GM19372 (cell line): ENCODE data around the gene SLC2A3.
A peak's percentile ranks its signal among the peaks of the same experiment; 100 is the strongest.
"Not testable (repeated sequence)": the region's sequence is repeated elsewhere in the genome, so short reads cannot be mapped to it uniquely, and the experiment has no call there.

Experiments
- ATAC-seq: cut with Tn5 transposase; IDR thresholded peaks from one replicate; pipeline ENCODE4 v1.9.1; 2021; ENCODE audit warnings: mild to moderate bottlenecking, low read depth, moderate library complexity; ENCODE audit not compliant: unreplicated experiment

SLC2A3 gene

DNA sequence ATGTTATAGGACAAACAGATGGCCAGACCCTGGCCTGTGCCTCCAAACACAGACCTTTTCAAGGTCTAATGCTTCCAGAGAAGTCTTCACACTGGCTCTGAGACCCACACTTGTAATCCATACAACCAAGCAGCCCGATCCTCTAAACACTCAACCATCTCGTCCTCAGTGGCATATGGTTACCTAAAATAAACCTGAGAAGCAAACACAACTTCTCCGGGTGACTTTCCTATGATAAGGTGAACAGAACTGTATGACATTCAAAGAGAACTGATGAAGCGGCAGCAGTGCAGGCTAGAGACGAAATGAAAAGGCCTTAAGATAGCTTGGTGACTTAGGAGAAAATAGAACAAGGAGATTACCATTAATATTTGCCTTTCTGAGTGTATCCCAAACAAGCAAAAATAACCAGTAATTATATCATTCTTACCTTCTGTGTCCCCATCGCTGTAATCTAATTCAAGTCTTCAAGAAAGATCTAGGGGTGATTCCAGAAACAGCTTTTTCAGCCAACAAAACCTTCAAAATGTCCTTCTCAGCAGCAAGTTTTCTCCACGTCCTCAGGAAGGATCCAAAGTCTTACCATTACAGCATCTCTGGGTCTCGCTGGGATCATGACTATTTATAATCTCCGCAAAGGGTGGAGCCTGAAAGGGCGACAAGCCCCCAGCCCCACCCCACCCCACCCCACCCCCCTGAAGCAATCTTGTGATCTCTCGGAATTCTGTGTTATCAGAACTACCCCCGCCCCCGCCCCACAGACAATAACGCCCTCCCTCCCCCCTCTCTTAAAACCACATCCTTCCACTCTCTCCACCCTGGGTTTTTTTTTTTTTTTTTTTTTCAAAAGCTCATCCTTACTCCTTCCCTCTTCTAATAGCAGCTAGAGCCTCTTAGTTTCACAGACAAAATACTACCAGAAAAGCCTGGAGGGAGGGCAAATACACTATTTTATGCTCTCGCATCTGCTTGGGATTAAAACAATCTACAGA, at the start of gene SLC2A3:
SLC2A3 (minus strand) TSS at position 598 of the 992 bp plus-strand sequence; CDS start at position 445, 153 bp downstream.
- no peak for ATAC-seq

DNA sequence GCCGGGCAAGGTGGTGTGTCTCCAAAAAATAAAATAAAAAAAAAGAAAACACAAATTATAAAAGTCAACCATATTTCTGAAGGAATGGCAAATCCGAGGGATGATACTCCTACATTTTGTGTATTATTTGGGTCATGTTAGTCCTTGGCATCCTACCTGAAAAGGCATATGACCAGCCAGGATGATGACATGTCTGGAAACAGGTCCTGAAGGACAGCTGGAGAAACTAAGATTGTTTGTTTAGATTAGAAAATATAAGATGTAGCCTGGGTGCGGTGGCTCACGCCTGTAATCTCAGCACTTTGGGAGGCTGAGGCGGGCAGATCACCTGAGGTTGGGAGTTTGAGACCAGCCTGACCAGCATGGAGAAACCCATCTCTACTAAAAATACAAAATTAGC, 48.9 kb upstream of the SLC2A3 start:
- no peak for ATAC-seq

DNA sequence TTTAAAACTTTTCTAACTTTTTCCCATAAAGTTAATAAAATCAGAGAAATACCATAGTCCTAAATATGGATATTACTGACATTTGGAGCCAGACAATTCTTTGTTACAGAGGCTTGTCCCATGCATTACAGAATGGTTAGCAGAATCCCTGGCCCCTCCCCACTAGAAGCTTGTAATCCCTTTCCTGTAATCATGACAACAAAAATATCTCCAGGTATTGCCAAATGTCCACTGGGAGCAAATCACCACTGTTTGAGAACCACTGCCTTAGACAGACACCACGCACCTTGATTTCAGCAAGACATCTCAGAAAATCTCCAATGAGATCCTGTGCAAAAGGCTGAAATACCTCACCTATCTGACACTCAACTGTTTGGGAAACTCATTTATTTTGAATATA, 47.5 kb upstream of the SLC2A3 start:
- ATAC-seq: not testable (repeated sequence)

DNA sequence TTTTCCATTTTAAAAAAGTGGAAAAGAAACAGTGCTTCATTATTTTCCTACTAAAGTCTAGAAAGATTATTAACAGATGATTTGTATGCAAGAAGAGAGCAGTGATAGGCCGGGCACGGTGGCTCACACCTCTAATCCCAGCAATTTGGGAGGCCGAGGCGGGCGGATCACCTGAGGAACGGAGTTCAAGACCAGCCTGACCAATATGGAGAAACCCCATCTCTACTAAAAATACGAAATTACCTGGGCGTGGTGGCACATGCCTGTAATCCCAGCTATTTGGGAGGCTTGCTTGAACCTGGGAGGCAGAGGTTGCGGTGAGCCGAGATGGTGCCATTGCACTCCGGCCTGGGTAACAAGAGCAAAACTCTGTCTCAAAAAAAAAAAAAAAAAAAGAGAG, 47.0 kb upstream of the SLC2A3 start:
- not testable (repeated sequence) for ATAC-seq

DNA sequence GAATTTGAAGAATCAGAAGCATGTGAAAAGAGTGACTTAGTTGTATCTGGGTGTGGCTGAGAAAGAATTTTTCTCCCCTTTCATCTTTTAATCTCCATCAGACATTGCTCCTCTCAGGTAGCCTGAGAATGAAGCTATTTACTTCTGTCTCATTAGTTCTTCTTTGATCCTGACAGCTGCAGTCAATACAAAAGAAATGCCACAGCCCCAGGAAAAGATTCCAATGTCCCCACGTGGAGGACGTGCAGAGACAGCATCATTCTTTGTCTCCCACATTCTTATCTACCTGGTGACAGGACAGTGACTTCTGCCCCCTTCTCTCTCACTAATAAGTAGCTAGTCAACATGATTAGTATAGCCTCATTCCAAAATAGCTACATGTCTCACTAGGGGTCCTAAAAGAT, 46.3 kb upstream of the SLC2A3 start:
- not testable (repeated sequence) for ATAC-seq

DNA sequence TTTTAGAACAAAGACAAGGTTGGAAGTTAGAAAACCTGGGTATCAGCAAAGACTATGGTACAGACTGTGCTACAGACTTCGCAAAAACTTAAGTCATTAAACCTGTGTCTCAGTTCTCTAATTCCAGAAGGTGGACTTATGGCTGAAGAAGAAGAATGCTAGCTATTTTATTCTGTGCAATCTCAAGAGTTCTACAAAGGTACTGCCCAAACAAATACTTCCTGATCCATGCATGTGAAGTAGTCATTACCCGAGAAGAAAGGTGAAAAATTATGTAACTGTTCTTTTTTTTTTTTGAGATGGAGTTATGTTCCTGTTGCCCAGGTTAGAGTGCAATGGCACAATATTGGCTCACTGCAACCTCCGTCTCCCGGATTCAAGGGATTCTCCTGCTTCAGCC, 45.5 kb upstream of the SLC2A3 start:
- ATAC-seq: no peak

DNA sequence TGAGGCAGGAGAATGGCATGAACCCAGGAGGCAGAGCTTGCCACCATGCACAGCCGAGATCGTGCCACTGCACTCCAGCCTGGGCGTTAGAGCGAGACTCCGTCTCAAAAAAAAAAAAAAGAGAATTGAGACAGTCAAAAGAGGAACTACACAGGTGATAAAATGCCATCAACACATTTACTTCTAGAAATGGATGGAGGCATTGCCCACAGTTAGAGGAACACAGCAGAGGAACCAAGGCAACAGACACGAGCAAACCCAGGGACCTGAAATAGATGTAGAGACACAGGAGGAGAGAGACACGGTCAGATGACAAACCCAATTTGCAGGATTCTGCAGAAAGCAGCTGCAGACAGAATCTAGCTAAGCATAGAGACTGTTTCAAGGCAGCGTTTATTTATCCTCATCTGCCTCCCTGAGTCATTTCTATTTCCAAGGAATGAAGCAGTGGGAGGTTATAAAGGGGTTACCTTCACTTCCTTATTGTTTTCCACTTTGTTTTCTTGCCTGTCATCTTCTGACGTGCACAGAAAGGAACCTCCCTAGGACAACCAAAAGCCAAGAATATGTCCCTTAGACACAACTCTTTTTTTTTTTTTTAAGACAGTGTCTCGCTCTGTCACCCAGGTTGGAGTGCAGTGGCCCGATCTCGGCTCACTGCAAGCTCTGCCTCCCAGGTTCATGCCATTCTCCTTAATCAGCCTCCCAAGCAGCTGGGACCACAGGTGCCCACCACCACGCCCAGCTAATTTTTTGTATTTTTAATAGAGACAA, 41.6 kb upstream of the SLC2A3 start:
- not testable (repeated sequence) for ATAC-seq

DNA sequence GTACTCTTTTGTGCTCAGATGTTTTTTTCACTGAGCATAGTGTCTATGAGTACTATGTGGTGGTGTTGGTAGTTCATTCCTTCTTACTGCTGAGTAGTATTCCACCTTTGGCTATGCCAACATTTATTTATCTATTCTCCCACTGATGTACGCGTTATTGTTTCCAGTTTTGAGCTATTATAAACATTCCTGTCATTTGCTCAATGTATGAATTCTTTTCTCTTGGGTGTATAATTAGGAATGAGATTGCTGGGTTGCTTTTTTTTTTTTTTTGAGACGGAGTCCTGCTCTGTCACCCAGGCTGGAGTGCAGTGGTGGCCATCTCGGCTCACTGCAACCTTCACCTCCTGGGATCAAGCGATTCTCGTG, 37.5 kb upstream of the SLC2A3 start:
- ATAC-seq: no peak

DNA sequence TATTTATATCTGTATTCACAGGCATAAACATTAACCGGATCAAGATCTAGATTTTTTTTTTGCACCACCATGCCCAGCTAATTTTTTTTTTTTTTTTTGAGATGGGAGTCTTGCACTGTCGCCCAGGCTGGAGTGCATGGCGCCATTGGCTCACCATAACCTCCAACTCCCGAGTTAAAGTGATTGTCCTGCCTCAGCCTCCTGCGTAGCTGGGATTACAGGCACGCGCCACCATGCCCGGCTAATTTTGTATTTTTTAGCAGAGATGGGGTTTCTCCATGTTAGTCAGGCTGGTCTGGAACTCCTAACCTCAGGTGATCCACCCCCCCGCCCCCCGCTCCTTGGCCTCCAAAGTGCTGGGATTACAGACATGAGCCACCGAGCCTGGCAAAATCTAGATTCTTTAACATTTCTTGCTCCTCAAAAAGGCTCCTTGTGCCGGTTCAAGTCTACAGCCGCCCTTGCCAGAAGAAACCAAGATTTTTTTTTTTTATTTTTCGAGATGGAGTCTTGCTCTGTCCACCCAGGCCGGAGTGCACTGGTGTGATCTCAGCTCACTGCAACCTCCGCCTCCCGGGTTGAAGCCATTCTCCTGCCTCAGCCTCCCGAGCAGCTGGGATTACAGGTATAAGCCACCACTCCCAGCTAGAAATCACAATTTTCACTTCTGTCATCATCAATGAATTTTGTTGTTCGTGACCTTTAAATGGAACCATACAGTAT, 36.9 kb upstream of the SLC2A3 start:
- ATAC-seq: no peak

DNA sequence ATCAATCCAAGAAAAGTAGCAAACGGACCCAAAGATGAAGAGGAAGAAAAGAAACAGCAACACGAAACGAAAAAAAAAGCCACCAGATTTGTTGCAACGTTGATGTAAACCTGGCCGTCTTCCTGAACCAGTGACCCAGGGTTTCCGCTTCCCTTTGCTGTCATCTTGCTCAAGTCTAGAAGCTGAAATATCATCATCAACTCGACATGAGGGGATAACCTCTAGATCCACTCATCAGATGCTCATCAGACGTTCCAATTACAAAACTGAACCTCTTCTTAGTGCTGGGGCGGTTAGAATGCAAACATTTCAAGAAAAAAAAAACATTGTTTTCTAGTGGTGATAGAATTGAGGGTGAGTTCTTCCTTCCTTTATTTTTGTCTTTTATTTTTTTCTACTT, 36.3 kb upstream of the SLC2A3 start:
- ATAC-seq: not testable (repeated sequence)

DNA sequence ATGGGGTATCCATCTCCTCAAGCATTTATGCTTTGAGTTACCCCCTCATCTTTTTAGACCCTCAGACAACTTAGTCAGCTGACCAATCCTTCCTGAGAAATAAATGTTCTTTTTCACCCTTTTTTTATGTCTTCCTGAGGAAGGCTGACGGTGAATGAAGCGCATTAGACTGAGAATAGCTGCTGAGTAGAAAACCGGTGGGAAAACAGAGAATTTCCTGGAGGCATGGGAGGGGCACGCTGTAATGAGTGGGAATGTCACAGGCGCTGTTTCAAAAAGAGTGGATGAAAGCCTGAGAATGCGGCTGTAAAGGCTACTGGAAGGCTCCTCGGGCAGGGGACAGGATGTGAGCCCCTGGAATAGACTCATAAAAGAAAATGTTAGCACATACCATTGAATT, 35.8 kb upstream of the SLC2A3 start:
- not testable (repeated sequence) for ATAC-seq

DNA sequence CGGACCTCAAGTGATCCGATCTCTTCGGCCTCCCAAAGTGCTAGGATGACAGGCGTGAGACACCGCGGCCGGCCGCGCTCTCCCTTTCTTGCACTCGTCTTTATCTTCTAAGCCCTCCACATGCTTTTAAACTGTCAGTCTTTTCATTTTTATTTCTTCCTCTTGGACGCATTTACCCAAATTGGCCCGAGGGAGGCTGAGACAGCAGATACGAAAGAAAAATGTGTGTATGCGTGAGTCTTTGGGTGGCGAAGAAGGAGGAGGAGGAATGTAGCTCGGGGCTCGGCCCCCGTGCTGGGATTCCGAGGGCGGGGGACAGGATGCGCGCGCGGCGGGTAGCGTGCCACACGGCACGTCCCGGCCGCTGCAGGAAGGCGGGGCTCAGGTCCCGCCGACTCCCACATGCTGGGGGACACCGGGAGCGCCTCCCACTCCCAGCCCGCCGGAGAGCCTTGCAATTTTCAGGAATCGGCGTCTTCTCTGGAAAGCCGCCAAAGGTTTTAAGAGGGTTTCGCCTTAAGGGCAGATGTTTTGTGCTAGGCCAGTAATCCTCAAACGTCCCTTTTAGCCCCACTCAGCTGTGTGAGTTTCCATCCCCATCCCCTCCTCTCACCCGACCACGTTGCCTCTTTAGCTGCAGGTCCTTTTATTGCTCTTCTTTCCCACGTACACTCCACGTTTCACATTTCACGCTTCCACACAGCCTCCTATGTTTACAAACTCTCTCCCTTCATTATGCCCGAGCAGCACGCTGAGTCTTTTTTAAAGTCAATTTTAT, 34.7 kb upstream of the SLC2A3 start:
- ATAC-seq: peak; percentile 91

DNA sequence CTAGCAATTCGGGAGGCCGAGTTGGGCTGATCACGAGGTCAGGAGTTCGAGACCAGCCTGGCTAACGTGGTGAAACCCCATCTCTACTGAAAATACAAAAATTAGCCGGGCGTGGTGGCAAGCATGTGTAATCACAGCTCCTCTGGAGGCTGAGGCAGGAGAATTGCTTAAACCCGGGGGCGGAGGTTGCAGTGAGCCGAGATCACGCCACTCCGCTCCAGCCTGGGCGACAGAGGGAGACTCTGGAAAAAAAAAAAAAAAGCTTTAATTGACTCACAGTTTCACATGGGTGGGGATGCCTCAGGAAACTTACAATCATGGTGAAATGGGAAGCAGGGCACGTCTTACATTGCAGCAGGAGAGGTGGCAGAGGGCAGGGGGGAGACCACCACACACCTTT, 30.6 kb upstream of the SLC2A3 start:
- ATAC-seq: no peak

DNA sequence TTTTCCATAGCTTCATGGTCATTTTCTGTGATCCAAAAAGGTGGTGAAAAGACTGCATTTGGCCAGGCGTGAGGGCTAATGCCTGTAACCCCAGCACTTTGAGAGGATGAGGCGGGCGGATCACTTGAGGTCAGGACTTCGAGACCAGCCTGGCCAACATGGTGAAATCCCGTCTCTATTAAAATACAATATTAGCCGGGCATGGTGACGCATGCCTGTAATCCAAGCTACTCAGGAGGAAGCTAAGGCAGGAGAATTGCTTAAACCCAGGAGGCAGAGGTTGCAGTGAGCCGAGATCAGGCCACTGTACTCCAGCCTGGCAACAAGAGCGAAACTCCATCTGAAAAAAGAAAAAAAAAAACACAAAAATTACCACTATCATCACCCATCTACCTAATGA, 28.7 kb upstream of the SLC2A3 start:
- ATAC-seq: not testable (repeated sequence)

DNA sequence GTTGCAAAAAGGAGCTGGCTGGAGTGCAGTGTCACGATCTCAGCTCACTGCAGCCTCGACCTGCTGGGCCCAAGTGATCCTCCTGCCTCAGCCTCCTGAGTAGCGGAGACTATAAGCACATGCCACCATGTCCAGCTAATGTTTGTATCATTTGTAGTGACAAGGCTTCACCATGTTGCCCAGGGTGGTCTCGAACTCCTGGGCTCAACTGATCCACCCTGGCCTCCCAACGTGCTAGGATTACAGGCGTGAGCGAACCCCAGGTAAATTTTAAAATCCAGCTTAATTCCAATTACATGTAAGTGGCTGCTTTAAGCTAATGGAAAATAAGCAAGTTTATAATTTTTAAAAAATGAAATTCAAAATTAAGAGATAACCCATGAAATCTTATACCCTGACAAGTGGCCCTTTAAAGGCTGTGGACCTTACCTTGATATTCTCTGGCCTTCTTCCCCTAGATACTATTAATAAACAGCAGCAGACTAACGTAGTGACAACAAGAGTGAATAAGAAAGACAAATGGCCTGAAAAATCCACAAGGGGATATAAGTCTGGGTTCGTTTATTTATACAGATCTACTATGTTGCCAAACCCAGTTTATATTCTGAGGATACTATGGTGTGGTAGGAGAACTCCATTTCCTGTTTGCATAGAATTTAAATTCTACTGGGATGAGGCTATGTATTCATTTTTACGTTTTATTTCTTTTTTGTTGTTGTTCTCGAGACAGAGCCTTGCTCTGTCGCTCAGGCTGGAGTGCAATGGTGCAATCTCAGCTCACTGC, 25.6 kb upstream of the SLC2A3 start:
- ATAC-seq: no peak

DNA sequence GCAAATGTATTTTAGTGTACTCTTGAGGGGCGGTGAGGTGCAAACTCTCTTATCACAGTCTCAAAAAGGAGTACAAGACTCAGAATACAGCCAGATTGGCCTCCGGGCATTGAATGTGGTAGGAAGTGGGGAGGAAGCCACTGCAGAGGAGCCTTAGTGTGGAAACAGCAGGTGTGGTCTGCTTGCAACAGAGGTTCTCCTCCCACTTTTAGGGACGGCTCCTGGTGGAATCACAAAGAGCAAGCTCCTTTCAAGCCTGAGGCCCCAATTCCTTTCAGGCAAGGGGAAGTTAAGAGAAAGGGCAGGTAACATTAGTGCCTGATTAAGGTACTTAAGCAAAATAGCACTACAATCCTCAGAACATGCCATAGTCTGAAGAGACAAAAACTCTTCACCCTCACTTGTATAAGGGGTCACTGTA, 23.7 kb upstream of the SLC2A3 start:
- ATAC-seq: no peak

DNA sequence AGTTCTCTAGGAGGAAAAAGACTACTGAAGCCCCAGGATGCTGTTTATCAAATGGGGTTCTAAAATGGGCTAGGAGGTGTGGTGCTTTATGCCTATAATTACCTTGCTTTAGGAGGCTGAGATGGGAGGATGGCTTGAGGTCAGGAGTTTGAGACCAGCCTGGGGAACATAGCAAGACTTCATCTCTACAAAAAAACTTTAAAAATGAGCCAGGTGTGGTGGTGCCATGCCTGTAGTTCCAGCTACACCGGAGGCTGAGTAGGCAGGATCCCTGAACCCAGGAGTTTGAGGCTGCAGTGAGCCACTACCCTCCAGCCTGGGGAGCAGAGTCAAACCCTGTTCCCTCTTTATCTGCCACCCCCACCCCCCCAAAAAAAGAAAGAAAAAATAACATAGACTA, 23.3 kb upstream of the SLC2A3 start:
- ATAC-seq: no peak

DNA sequence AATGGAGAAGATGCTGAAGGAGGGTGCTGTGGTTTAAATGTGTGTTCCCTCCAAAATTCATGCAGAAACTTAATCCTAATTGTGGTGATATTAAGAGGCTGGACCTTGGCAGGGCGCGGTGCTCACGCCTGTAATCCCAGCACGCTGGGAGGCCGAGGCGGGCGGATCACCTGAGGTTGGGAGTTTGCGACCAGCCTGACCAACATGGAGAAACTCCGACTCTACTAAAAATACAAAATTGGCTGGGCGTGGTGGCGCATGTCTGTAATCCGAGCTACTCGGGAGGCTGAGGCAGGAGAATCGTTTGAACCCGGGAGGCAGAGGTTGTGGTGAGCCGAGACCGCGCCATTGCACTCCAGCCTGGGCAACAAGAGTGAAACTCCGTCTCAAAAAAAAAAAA, 18.9 kb upstream of the SLC2A3 start:
- not testable (repeated sequence) for ATAC-seq

DNA sequence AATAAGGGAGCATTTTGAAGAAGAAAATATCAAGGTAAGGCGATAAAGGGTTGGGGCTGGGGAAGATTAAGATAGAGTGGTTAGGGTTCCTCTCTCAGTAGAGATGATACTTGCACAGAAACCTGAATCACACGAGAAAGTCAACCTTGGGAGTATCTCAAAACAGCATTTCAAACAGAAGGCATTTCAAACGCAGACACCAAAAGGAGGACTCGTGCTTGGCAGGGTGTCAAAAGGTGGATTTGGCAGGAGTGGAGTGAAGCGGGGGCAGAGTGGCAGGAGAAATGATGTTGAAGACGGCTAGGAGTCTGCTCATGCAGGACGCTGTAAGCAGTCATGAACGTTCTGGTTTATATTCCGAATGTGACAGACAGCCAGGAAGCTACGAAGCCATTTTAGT, 18.4 kb upstream of the SLC2A3 start:
- ATAC-seq: not testable (repeated sequence)
